Measurements from ENCODE around the gene TRAP1. TPM values are rescaled to one million over a fixed set of nuclear protein-coding genes. Genes with fewer than 3 reads are reported as not detected.

Gene TRAP1
- polyA plus RNA-seq, 1 of the 3 experiments (the other 2 are of a cell fraction) = 129 TPM

DNA sequence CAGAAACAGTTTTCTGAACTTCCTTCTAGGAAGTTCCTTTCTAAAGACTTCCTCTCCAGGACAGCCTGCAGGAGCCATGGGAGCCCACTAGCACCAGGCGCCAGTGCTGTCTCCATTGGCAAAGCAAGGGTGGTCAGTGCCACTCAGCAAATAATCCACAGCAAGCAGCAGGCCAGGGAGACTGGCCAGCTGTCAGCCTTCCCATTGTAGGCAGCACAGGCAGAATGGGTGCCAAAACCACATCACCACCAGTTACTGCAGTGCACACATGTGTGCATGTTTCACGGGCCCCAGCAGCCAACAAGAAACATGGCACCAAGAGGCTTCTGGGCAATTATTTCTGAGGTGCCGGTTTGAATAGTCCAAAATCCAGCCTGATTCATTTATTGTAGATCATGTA, 36.1 kb downstream of the TRAP1 start:
- DNase-seq = no peak
- ChIA-PET POLR2A (no interaction called here), CTCF (interaction anchor here (2.6 kb wide), 1 partner anchor 10 kb away, joined by 11 read pairs; no protein-coding TSS in a partner anchor)
- H3K36me3 ChIP-seq (replicated peaks in 1 of 2; ENCODE audit: control insufficient read depth in 1 of 2, insufficient read depth in 2 of 2, low read length in 1 of 2) = peaks cover 44% of the 10 kb centered on the region in 2 experiments
- no peaks in the 10 kb centered on the region for H3K9me2 ChIP-seq
- H3K4me2 ChIP-seq = no peak overlapping the region
- WGBS (ENCODE audit: low lambda C conversion rate) = 98% methylated on average over 3 of the region's 3 CpGs
- no peak for TF ChIP-seq TAF1 (IDR thresholded peaks at IDR 0.05; ENCODE audit: borderline replicate concordance, low read depth, low read length)
- TF ChIP-seq FOXM1 (IDR thresholded peaks at IDR 0.05; ENCODE audit: low read depth) = no peak
- TF ChIP-seq RXRA (IDR thresholded peaks at IDR 0.05; ENCODE audit: borderline replicate concordance, low read depth) = no peak
- TF ChIP-seq, protein P1, sequence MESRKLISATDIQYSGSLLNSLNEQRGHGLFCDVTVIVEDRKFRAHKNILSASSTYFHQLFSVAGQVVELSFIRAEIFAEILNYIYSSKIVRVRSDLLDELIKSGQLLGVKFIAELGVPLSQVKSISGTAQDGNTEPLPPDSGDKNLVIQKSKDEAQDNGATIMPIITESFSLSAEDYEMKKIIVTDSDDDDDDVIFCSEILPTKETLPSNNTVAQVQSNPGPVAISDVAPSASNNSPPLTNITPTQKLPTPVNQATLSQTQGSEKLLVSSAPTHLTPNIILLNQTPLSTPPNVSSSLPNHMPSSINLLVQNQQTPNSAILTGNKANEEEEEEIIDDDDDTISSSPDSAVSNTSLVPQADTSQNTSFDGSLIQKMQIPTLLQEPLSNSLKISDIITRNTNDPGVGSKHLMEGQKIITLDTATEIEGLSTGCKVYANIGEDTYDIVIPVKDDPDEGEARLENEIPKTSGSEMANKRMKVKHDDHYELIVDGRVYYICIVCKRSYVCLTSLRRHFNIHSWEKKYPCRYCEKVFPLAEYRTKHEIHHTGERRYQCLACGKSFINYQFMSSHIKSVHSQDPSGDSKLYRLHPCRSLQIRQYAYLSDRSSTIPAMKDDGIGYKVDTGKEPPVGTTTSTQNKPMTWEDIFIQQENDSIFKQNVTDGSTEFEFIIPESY (IDR thresholded peaks at IDR 0.05; ENCODE audit: borderline replicate concordance, low read depth) = no peak
- TF ChIP-seq NFIC (IDR thresholded peaks at IDR 0.05; ENCODE audit: borderline replicate concordance) = no peak
- no peak for TF ChIP-seq FOXJ3 (CRISPR knock-in tag; IDR thresholded peaks at IDR 0.05)
- TF ChIP-seq CHD2 (IDR thresholded peaks at IDR 0.05; ENCODE audit: low read length, partially characterized antibody) = no peak
- no peak for TF ChIP-seq ELF1 (IDR thresholded peaks at IDR 0.05)
- TF ChIP-seq, protein P2, sequence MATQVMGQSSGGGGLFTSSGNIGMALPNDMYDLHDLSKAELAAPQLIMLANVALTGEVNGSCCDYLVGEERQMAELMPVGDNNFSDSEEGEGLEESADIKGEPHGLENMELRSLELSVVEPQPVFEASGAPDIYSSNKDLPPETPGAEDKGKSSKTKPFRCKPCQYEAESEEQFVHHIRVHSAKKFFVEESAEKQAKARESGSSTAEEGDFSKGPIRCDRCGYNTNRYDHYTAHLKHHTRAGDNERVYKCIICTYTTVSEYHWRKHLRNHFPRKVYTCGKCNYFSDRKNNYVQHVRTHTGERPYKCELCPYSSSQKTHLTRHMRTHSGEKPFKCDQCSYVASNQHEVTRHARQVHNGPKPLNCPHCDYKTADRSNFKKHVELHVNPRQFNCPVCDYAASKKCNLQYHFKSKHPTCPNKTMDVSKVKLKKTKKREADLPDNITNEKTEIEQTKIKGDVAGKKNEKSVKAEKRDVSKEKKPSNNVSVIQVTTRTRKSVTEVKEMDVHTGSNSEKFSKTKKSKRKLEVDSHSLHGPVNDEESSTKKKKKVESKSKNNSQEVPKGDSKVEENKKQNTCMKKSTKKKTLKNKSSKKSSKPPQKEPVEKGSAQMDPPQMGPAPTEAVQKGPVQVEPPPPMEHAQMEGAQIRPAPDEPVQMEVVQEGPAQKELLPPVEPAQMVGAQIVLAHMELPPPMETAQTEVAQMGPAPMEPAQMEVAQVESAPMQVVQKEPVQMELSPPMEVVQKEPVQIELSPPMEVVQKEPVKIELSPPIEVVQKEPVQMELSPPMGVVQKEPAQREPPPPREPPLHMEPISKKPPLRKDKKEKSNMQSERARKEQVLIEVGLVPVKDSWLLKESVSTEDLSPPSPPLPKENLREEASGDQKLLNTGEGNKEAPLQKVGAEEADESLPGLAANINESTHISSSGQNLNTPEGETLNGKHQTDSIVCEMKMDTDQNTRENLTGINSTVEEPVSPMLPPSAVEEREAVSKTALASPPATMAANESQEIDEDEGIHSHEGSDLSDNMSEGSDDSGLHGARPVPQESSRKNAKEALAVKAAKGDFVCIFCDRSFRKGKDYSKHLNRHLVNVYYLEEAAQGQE (IDR thresholded peaks at IDR 0.05; ENCODE audit: low read depth, low read length) = no peak
- no peak for TF ChIP-seq RFX5 (IDR thresholded peaks at IDR 0.05; ENCODE audit: low read length)
- TF ChIP-seq SMC3 (IDR thresholded peaks at IDR 0.05; ENCODE audit: low read depth, low read length) = no peak
- H3K9ac ChIP-seq = no peak overlapping the region
- no peaks in the 10 kb centered on the region for H3K79me2 ChIP-seq (ENCODE audit: insufficient read depth)
- no peaks in the 10 kb centered on the region for H3K4me1 ChIP-seq (ENCODE audit: control insufficient read depth in 1 of 2, insufficient read depth in 2 of 2, low read depth in 1 of 2, low read length in 1 of 2)
- no peaks in the 10 kb centered on the region for H3F3A ChIP-seq (replicated peaks; ENCODE audit: insufficient read depth)
- H4K20me1 ChIP-seq (ENCODE audit: insufficient read depth) = no peaks in the 10 kb centered on the region
- H2AFZ ChIP-seq (ENCODE audit: low read depth) = no peak overlapping the region
- H3K27me3 ChIP-seq (ENCODE audit: insufficient read depth) = no peaks in the 10 kb centered on the region
- no peak overlapping the region for H3K27ac ChIP-seq (ENCODE audit: low read depth in 2 of 2, low read length in 1 of 2)
- H3K9me3 ChIP-seq = no peaks in the 10 kb centered on the region
- H3K4me3 ChIP-seq (ENCODE audit: low read depth in 2 of 2, low read length in 1 of 2) = no peak overlapping the region

DNA sequence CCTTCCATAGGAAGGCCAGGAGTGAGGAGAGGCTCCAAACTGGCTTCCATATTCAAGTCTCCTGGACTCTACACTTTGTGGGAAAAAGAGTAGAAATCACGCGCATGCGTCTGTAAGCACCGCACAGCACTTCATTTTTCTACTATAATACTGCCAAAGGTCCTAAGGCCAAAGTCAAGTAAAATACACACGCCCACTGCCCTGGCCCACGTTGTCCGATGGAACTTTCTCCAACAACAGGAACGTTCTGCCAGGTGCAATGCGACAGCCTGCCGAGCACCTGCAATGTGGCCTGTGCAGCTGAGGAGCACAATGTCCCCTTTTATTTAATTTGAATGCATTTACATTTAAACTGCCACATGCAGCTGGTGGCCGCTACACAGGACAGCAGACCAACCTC, 39.3 kb downstream of the TRAP1 start:
- no peak for DNase-seq
- WGBS (ENCODE audit: low lambda C conversion rate) = 94% methylated on average over 11 of the region's 11 CpGs
- Histone ChIP-seq H3K27ac (ENCODE audit: low read depth in 2 of 2, low read length in 1 of 2) (no peak overlapping the region), H2AFZ (ENCODE audit: low read depth) (no peak overlapping the region), H3K27me3 (ENCODE audit: insufficient read depth) (no peaks in the 10 kb centered on the region), H3K4me2 (no peak overlapping the region), H3K9ac (no peak overlapping the region), H3K79me2 (ENCODE audit: insufficient read depth) (no peaks in the 10 kb centered on the region), H3K9me3 (no peaks in the 10 kb centered on the region), H3K4me1 (ENCODE audit: control insufficient read depth in 1 of 2, insufficient read depth in 2 of 2, low read depth in 1 of 2, low read length in 1 of 2) (no peaks in the 10 kb centered on the region), H3K36me3 (replicated peaks in 1 of 2; ENCODE audit: control insufficient read depth in 1 of 2, insufficient read depth in 2 of 2, low read length in 1 of 2) (peaks cover 33 to 45% of the 10 kb centered on the region in 2 experiments), H4K20me1 (ENCODE audit: insufficient read depth) (no peaks in the 10 kb centered on the region), H3K4me3 (ENCODE audit: low read depth in 2 of 2, low read length in 1 of 2) (no peak overlapping the region), H3K9me2 (no peaks in the 10 kb centered on the region), H3F3A (replicated peaks; ENCODE audit: insufficient read depth) (no peaks in the 10 kb centered on the region)
- ChIA-PET POLR2A (no interaction called here), CTCF (interaction anchor here (1.6 kb wide), 1 partner anchor 13 kb away, joined by 10 read pairs; no protein-coding TSS in a partner anchor)
- TF ChIP-seq, protein P3, sequence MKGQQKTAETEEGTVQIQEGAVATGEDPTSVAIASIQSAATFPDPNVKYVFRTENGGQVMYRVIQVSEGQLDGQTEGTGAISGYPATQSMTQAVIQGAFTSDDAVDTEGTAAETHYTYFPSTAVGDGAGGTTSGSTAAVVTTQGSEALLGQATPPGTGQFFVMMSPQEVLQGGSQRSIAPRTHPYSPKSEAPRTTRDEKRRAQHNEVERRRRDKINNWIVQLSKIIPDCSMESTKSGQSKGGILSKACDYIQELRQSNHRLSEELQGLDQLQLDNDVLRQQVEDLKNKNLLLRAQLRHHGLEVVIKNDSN (IDR thresholded peaks at IDR 0.05; ENCODE audit: borderline replicate concordance, low read depth) = no peak
- TF ChIP-seq MXI1 (IDR thresholded peaks at IDR 0.05; ENCODE audit: low read depth, low read length) (no peak), RFX5 (IDR thresholded peaks at IDR 0.05; ENCODE audit: low read length) (no peak), NFIC (IDR thresholded peaks at IDR 0.05; ENCODE audit: borderline replicate concordance) (no peak), RXRA (IDR thresholded peaks at IDR 0.05; ENCODE audit: borderline replicate concordance, low read depth) (no peak)
- TF ChIP-seq, protein P4, sequence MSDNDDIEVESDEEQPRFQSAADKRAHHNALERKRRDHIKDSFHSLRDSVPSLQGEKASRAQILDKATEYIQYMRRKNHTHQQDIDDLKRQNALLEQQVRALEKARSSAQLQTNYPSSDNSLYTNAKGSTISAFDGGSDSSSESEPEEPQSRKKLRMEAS (IDR thresholded peaks at IDR 0.05; ENCODE audit: low read depth) = no peak
- TF ChIP-seq, protein P5, sequence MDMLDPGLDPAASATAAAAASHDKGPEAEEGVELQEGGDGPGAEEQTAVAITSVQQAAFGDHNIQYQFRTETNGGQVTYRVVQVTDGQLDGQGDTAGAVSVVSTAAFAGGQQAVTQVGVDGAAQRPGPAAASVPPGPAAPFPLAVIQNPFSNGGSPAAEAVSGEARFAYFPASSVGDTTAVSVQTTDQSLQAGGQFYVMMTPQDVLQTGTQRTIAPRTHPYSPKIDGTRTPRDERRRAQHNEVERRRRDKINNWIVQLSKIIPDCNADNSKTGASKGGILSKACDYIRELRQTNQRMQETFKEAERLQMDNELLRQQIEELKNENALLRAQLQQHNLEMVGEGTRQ (IDR thresholded peaks at IDR 0.05; ENCODE audit: borderline replicate concordance, low read depth, low read length) = no peak
- TF ChIP-seq, protein P2 (IDR thresholded peaks at IDR 0.05; ENCODE audit: low read depth, low read length) = no peak
